Right hindlimb (tissue), 1 donor: ENCODE measurements around the gene CDHR4.
A peak's percentile ranks its signal among the peaks of the same experiment; 100 is the strongest.
"Not testable (repeated sequence)": the region's sequence is repeated elsewhere in the genome, so short reads cannot be mapped to it uniquely, and the experiment has no call there.

Source experiments
- DNase-seq: peaks from one replicate; pipeline ENCODE4 v3.0.0-alpha.2; 2018

CDHR4 gene, protein sequence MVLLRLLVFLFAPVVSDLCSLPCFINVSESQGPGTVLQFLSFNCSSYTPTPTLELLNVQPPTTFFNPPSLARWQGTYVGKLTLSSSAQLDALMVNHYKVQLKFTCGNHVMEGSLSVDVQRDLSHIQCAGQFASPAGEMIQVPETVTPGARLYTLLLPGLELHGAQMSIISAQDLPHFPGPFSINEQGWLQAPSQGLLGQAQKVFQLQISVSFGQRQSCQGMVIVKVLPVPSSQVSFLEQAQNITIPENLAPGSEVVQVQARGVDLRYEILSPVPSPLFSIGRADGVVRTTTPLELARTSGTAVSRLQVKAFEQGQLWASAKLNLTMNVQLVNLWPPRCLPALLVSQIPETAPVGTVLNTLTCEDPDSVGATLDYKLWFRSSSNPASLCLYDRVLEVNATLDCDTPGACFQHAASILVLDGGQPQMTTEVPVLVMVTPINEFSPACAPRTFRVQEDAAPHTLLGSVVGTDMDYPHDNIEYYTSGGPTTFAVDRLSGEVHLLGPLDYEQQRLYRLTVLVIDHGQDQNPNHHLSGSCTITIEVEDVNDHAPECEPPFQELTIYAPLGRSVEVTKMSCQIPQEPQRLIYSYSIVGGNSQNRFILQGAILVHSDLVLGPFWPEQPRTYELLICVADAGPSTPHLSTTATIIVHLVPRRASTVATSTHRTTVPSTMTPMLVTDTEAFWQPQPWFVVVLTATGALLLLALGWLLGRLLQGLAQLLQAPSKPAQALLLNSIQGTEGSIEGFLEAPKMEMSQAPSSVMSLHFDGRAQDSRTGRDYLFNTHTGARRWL

DNA sequence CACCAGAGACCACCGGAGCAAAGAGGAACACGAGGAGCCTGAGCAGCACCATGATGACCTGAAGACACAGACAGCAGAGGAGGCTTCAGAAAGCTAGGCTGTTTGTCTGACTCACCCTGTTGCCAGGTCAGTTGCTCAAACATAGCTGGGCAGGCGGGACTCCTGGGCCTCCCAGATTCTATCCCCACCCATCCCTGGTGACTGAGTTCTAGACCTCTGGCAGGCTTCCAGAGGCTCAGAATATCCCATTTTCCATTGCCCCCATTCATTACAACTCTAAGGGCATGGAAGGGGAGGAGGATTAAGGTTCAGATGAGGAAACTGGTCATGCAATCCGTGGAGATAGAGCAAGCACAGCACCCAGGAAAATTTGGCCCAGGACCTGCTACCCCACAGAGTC, at the start of gene CDHR4:
Gene CDHR4, minus strand, starts transcription at position 113 of the 400 bp plus-strand sequence. Its CDS starts 61 bp downstream, at position 52.
- DNase-seq, result no peak

DNA sequence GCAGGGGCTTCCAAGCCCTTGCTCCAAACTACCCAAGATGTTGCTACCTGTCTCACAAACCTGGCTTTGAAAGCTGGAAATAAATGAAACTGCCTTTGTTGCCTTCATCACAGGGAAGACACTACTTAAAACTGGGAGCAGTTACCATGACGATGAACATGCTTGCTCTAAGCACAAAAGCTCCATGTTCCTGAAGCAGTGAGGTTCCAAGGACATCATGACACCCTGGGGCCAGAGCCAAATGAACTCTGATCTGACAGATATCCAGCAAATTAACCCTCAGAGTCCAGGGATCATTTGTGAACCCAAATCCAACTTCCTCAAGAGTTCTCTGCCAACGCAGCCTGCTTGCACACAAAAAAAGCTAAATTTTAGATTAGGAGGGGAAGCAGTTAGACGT, 46.0 kb upstream of the CDHR4 start:
- no peak for DNase-seq

GRCh38 chr3:49844464-49845183, 45.0 kb upstream of the CDHR4 start:
- DNase-seq, result no peak

DNA sequence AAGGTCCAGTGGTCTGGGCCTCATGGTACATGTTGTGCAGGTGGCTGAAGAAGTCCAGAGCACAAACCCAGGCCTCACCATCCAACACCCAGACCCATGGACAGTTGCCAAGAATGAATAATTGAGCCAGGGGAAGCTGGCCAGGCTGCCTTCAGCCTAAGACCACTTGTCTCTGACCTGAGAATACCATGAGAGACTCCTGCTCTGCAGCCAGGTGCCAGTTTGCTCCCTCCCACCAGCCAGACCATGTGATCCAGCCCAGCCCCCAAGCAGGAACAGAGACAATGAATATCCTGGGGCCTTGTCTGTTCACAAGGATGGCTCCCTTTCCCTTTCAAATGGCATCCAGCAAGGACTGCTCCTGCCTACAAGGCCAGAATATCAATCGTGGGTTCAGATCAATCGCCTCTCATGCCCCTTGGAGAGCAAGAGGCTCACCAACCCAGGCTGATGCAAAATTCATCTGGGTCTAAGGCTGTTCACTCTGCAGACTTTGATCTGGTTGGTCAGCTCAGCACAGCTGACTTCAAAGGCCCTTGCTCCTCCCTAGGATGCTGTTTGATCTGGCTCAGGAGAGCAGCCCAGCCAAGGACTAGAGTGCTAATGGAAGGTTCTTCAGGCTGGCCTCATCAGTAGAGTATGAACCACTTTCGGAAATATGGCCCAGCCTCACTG, 43.3 kb upstream of the CDHR4 start:
- DNase-seq, result no peak

DNA sequence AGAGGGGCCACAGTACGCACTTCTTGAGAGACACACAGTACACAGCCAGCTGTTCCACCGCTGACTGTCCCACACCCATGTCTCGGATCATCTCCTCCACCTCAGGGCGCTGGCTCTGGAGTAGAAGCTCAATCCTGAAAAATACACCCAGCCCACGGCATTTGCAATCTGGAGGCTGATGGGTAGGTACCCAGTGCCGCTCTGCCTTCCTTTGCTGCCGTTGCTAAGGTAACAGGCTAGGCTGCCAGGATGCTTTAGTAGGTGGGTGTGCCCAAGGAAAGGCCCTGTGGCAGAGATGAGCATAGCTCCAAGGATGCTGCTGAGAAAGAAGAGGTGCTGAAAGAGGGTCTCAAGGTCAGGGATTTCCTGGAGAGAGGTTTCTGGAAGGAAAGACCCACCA, 42.1 kb upstream of the CDHR4 start:
- no peak for DNase-seq

DNA sequence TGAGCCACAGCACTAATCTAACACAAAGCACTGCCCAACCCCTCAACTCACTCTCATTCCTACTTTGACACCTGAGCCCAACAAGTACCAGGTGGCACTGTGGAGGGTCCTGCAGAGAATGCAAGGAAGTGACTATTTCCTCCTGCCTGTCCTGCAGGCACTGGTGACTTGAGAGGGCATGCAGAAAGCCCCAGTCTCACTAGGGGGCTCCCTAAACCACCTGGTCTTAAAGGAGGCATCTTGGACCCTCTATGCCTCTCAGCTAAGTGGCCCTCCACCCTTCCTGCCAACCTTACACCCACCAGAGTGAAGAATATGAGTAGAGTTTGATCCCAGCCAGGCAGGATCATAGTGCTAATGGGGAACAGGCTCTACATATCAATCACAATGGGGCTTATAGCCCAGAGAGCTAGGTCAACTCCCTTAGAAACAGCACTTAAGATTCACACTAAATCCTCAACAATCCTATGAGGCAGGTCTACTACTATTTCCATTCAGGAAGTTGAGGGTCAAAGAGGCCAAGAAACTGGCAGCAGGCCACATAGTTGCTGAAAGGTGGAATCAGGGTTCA, 41.5 kb upstream of the CDHR4 start:
- DNase-seq, result no peak

DNA sequence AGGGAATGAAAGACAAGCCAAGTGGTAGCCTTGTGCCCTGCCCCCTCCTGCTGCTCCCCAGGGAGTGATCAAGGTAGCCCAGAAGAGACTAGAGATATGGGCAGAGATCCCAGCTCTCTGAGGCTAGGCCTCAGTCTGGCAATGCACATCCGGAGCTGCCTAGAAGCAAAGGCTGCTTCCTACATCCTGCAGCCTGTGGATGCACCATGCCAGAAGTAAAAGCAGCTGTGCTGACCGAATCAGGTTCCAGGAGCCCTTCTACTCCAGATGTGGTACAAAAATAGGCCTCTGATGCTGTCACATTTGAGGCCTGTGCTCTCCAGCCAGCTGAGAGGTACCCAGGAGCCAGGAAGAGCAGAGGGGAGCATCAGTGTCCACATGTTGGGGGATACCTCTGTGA, 40.7 kb upstream of the CDHR4 start:
- peak; percentile 74 for DNase-seq

- DNase-seq, result peak; percentile 84
Observed at GRCh38 chr3:49839193-49839809, 39.6 kb upstream of the CDHR4 start.

DNA sequence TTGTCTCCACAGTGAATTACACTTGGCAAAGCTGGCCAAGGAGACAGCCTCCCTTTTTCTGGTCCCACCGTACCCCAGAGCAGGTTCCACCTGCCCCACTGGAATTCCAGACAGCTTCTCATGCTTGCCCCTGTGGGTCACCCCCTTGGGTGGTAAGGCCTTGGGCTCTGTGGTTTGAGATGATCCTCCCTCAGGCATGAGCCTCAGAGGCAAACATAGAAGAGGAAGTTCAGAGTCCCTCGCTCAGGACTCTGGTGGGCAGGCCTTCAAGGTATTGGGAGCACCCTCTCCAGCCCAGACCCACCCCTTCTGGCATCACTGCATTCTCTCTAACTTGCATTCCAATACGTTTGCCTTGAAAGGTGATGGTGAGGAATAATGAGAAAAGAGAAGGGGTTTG, 31.7 kb upstream of the CDHR4 start:
- no peak for DNase-seq

- no peak for DNase-seq
Observed at GRCh38 chr3:49826016-49826415, 26.3 kb upstream of the CDHR4 start.

GRCh38 chr3:49823131-49823530, 23.5 kb upstream of the CDHR4 start:
- DNase-seq, result not testable (repeated sequence)

GRCh38 chr3:49813497-49814174, 14.0 kb upstream of the CDHR4 start, which contains the start of gene UBA7:
TSS of gene UBA7 (minus strand) at chr3:49813953. CDS start at chr3:49813787, 166 bp downstream.
- DNase-seq, result peak; percentile 74

DNA sequence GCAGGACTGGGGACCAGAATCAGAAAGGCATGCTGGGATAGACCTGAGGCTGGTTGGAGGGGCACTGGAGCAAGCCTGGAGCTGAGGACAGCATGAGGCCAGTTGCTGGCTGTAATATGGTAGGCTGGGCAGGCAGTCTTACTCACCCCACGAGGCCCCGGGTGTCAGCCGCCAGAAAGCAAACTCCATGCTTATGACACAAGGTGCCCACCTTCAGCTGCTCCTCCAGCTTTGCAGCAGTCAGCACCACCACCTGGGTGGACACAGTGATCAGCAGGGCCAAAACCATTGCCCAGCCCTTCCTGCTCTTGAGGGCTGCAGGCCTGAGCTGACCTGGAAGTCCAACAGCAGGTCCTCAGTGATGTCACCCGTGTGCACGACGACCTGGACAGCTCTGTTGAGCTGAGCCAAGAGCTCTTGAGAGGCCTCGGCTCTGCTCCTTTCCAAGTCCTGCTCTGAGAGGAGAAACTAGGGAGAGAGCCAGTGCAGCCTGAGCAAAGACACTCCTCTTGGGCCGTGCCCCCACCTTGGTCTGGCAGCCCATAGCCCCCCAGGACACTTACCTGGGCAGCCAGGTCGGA, 13.3 kb upstream of the CDHR4 start:
- no peak for DNase-seq

DNA sequence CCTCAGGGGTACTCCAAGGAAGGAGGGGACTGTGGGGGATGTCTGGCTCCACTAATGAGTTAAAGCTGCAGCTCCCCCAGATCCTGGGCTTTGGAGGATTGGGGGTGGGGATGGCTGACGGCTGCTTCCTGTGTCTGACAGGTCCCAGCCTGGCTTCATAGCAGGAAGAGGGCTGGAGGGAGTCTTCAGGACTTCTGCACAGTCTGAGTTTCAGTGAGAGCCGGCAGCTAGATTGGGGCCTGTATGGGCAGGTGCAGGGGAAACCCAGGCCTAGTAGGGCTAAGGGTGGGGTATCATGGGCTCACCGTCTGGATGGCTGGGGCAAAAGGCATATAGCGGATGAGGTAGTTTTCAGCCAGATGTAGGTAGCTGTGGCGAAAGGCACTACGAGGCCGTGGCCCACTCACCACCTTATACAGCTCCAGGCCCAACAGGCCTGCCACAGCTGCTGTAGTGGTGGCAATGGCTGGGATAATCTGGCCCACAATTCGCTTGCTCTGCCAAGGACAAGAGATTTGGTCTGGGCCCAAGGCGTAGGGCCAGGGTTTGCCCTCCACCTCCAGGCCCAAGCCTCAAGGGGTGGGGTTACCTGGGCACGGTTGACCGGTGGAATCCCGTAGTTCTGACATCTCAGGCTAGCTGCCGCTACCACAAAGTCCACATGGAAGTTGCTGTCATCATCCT, 7.9 kb upstream of the CDHR4 start:
- DNase-seq, result peak; percentile 33

- no peak for DNase-seq
Observed at GRCh38 chr3:49806850-49807249, 7.2 kb upstream of the CDHR4 start.

DNA sequence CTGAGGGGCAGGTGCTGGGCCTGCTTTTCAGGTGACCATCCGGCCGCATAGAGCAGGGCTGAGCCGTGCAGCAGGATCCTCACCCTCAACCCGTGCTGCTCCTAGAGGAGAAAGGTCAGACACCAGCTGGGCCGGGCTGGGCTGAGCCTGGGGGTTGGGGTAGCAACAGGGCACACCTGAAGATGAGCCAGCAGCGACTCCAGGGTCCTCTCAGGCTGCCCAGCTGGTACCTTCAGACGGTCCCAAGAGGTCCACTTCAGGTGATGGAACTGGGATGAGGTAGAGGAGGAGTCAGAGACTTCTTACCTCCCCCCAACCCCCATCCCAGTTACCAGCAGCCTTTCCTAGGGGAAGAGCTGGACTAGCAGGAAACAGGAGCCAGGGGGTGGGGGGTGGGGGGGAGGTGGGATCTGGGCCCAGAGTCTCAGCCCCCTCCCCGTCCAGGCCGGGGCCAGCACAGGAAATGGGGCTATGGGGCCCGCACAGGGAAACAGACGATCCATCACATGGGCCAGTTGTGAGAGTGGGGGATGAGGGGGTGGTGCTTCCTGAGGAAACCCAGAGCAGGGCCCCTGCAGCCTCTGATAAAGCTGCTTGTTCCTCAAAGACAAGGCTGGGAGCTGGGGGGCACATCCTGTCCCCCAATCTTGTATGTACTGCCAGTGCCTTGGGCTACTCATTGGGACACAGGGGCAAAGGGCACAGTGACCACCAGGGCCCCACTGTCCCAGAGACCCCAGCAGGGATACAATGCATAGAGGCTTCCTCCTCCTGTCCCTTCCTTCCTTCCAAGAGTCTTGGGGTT, 6.4 kb upstream of the CDHR4 start:
- DNase-seq, result peak; percentile 95

DNA sequence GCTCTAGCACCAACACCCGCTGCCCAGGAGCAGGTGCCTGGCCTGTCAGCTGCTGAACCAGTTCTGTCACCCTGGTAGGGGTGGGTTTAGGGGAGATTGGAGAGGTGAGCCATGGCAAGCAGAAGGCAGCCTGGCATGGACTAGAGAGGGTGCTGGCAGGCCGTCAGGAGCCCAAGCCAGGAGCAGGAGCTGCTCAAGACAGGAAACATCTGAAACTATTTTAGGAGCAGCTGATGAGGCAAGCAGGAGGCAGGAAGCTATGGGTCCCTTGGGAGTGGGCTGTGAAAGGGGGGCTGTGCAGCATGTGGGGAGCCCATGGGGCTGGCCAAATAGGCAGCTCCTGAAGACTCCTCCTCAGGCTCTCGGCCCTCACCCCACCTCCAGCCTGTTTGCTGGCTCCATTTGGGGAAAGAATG, 5.7 kb upstream of the CDHR4 start:
- DNase-seq, result peak; percentile 95

GRCh38 chr3:49804141-49805041, 4.7 kb upstream of the CDHR4 start:
- peak; percentile 46 for DNase-seq
